Renal pelvis (tissue), 4 donors: Measurements from ENCODE around the gene SPAG16. TPM values are rescaled to one million over a fixed set of nuclear protein-coding genes. Genes with fewer than 3 reads are reported as not detected.
"Not testable (repeated sequence)": the region's sequence is repeated elsewhere in the genome, so short reads cannot be mapped to it uniquely, and the experiment has no call there.

Experiments
- DNase-seq: peaks from one replicate; pipeline ENCODE4 v3.0.0-alpha.2; 2013
- polyA plus RNA-seq, 3 donors: library from polyadenylated mRNA; unstranded; fragments of 120-200 nt; gene quantifications; one replicate each; pipeline ENCODE4 v1.2.1, GENCODE V29; 2013; ENCODE audit not compliant: insufficient read length in 3 of 3

The SPAG16 gene
- polyA plus RNA-seq, 3 donors: 57.2 to 69.5 (median 60.2) TPM

DNA sequence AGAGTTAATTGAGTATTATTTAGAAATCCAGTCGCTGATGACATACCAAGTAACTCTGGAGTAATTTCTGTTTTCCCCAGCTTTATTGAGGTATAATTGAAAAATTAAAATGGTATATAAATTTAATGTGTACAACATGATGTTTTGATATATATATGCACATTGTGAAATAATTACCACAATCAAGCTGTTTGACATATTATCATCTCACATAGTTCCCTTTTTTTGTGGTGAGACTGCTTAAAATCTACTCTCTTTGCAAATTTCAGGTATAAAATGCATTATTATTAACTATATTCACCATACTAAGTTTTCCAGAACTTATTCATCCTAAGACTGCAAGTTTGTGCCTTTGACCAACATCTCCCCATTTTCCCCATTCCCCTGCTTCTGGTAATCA is 25.0 kb upstream of the SPAG16 start:
- DNase-seq: no peak

DNA sequence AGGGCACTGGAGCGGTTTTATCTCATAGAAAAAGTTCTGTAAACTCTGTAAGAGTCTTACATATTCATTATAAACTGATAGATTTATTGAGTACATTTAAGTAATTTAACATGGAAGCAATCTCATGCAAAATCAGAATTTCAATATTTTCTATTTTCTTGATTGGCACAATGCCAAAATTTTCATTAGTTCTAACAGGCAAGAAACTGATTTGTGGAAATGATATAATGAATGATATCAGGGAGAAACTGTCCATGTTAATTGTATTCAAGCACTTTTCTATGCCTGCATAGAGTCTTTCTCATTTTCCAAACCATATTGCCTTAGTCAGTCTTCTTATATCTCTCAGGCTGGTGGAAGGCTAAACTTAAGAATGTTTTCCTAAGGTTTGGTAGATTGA is 23.0 kb upstream of the SPAG16 start:
- no peak for DNase-seq

DNA sequence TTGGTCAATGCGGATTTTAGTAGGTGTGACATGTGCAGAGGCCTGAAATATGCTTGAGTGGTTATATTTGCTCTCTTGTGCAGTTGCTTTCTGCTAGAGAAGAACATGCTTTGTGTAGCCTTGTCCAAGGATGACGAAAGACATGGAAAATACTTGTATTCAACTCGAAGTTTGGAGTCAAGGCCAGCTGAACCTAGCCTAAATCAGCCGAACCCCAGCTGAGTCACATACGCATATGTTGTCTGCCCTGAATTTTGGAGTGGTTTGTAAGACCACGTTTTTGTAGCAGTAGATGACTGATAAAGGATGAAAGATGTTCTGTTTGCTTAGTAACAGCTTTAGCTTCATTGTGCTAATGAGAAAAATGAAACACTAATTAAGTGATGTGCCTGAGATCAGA is 22.5 kb upstream of the SPAG16 start:
- DNase-seq: no peak

DNA sequence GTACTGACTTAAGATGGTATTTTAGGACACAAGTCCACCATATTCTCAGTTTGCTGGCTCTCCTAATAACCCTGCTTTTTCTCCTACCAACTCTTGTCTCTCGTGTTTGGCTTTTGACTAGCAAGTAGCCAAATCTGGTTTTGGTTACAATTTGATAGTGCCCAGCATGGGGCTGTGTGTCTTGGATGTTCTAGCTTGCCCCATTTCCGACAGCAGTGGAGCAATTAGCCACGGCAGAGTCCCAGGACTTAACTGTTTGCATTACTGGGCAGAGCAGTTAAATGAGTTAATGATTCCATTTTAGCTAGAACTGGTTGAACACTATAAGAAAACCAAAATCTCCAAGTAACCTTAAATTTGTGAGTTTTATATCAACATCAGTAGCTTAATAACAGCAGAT is 18.6 kb upstream of the SPAG16 start:
- DNase-seq: no peak

DNA sequence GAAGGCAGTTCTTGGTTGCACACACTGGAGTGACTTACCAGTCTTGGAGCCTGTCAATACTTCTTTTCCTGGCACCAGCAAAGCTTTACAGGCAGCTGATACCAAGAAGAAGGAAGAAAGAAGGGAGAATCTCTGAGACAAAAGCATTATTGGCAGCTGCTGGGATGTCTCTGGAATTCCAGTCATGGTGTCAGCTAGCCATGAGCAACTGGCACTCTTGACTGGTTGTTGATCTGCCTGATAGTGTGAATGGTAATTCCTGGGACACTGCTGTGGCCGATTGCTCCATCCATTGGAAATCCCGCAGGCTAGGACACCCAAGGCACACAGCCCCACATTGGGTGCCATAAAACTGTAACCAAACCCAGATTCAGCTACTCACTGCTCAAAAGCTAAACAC is 17.8 kb upstream of the SPAG16 start:
- DNase-seq: no peak

DNA sequence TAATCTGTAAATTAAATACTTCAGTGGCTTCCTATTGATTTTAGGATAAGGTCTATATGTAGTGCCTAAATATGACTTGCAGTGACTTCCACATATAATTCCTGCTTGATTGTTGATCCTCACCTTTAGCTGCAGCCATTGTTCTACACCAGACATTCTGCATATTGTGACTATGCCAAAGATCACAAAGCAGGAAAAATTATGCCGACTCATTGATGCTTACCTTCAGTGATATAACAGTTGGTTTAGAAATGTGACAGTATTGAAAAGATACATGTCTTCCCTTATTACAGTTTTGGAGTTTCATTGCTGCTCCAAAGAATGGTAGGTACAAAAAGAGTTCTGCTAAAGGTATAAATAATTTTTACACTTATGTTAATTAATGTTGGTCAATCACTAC is 12.3 kb upstream of the SPAG16 start:
- no peak for DNase-seq

DNA sequence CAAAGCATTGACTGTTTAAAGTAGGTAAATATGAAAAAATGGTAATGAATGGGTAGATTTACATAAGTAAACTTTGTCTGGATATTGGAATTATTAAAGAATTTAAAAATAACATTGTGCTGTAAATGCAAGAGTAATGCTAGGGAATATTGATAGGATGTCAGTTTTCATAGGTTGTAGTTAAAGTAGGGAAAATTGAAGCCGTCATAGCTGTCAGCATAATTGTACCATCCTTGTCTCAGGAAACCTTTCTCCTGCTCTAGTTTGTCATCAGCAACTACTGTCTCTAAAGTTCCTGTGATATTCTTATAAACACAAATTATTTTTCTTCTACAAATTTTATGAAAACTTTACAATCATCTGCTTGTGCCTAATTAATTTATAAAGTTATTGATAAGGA is 10.1 kb upstream of the SPAG16 start:
- no peak for DNase-seq

DNA sequence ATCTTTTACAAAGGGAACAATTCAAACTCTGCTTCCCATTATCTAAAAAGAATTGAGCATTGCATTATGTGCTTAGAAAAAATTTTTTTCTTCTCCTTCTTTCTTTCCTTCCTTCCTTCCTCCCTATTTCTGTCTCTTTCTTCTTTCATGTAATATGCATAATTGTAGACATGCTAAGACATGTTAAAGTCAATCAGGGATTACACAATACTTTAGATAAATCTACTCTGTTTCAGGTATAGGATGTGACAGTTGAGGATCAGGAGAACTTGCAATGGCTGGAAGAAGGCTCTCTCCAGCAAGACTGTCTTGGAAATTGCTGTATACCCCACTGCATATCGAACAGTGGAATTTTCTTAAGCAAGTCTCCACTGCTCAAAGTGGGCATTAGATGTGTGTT is 9.0 kb upstream of the SPAG16 start:
- no peak for DNase-seq

DNA sequence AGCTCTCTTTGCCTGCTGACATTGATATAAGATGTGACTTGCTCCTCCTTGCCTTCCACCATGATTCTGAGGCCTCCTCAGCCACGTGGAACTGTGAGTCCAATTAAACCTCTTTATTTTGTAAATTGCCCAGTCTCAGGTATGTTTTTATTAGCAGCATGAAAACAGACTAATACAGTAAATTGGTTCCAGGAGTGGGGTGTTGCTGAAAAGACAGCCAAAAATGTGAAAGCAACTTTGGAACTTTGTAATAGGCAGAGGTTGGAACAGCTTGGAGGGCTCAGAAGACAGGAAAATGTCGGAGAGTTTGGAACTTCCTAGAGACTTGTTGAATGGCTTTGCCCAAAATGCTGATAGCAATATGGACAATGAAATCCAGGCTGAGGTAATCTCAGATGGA is 7.1 kb upstream of the SPAG16 start:
- DNase-seq: not testable (repeated sequence)

DNA sequence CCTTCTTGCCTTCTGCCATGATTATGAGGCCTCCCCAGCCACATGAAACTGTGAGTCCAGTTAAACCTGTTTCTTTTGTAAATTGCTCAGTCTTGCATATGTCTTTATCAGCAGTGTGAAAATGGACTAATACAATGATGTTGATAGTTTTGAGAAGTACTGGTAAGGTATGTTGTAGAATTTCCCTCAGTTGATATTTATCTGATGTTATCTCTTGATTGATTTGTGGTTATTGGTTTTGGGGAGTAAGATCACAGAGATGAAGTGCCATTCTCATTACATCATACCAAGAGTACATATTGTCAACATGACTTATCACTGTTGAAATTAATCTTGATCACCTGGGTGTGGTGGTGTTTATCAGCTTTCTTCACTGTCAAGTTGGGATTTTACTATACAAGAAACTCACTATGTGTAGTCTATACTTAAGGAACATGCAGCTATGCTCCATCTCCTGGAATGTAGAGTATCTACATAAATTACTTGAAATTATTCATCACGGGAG is 5.1 kb upstream of the SPAG16 start:
- DNase-seq: no peak

DNA sequence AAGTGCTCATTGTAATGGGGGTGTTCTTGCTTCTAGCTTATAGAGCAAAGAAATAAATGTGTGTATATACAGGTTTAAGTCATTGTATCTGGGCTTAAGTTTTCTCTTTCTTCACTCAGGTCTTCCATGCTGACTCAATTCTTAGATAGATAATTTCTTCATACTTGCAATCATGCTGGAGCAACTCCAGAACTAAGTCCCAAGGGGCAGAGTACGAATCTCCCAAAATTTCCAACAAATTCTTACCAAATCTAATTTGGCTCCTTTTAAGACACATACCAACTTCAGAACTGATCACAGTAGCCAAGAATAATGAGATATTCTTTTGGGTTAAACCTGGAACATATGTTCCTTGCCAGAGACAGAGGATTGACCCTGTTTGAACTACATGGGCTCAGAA is 4.3 kb upstream of the SPAG16 start:
- DNase-seq: no peak

DNA sequence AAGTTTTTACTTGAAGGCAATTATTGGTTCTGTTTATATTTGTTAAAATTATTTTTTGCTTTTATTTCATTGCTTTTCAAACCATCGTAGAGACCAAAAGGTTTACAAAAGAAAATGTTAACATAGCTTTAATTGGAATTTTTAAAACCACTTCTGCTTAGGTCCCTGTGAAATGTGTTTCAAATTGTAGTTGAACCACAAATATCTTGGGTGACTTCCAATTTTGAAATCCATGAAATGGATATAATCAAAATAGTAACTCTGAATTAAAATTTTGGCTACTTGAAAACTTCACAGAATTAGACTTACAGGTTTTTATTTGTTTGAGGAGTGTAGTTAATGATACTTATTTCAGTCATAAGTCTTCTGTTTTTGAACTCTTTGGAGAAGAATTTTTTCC is 3.1 kb upstream of the SPAG16 start:
- DNase-seq: no peak

DNA sequence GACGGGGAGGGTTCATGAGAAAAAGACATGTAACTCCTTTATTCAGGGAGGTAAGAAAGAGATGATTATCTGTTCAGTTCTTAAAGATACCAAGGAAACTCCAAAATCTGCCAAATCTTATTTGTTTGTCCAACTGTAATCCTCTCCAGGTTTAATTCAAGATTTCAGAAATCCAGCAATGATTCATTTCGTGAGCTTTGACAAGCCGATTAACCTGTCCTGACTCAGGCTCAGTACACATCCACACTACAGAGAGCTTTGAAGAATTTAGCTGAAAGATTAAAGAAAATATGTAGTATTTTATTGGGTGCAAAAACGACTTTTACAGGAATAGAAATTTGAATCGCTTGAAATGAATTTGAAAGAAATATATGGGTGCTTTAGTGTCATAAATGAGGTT is 1.1 kb downstream of the SPAG16 start:
- DNase-seq: no peak

DNA sequence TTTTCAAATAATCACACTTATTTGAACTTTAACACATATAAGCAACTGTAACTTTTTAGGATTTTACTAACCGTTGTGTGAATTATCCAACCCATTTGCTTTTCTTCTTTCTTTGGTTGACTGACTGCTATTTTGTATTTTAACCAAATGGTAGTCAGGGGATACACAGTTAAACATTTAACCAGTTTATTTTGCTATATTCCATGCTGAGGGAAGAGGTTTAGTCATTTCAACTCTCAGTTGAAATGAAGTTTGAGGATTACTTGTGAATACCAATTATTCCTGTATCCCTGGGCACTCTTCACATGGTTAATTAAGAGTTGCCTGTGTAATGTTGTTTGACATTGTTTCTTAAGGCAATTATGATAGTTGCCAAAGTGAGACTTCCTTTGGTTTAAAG is 1.9 kb downstream of the SPAG16 start:
- no peak for DNase-seq

DNA sequence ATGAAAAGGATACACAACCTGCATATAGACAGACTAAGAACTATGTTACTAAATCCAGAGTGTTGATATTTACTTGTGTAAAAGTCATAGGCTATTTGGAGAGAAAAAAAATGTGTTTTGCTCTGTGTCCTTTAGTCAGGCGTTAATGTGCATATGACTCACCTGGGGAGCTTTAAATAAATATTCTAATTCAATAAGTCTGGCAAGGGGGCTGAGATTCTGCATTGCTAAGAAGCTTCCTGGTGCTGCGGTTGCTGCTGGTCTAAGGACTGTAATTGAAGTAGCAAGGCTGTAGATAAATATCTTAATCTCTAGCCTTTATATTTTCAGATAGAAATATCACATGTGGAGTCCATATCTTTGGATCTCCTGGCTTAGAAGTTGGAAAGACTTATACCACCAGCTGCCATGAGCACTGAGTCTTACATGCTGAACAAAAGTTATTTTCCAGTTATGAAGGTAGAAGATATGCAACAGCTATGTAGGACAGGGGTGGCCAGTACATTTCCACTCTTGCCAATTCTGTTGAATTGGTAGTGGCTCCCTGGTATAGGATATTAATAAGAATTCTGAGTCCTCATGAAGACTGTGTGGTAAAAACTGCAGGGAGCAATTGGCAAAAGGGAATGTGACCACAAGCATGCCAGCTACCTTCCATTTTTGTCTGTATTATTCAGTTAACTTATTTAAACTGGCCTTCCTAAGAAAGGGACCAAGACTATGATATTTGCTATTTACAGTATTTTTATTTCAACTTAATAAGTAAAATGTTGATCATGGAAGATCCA is 4.8 kb downstream of the SPAG16 start:
- no peak for DNase-seq

DNA sequence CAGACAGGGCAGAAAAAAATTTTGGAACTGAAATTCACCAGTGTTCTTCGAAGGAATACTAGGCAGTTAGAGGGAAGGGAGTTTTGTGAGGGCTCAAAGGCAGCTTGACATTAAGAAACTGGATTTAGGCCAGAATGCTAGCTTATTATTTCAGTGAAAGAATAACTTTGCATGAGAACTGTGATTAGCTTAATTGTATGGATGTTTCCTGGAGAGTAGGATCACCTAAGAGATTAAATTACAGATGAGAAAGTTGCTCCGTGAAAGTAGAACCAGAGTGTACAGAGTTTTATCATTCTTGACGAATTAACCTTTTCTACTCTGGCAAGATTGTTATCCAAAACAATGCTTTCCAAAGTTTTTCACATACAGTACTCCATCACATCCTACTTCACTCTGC is 6.2 kb downstream of the SPAG16 start:
- no peak for DNase-seq

DNA sequence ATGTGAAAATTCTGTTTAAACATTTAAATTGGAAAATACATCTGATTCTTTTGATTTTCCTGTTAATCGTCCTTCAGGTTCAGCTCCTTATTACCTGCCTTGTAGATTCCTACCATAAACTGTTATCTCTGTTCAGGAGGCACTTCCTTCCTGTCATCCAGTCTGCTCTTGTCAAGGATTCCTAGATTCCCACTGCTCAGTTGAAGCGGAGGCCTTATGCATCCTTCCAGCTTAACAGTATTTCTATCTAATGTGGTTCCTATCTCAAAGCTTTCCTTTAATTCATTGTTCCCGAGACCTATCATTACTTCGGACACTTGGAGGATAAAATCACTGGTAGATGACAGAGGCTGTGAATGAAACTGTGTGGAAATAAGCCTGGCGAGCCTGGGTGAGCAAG is 12.0 kb downstream of the SPAG16 start:
- DNase-seq: no peak

DNA sequence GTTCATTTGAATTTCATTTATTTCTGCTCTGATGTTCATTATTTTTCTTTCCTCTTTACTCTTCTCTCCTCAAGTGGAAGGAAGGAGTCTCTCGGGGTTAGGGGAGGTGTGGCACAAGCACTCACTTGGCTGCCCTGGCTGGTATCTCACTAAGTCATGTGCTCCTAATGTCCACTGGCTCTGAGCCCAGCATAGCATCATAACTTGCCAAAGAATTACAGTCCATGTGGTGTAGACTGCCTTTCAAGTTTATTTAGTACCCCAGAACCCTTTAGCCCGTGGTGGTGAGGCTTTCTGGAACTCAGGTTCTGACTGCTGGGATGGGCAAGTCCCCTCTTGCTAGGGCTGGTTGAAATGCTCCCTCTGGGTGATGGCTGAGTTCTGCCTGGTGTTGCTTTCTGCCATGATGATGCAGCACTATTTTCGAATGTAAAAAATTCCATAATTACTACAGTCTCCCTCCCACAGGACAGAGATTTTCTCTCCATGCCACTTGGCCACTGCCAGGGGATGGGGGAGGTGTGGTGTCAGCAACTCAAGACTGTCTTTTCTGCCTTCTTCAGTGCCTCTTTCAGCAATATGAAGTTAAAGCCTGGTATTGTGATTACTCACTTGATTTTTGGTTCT is 22.2 kb downstream of the SPAG16 start:
- no peak for DNase-seq

DNA sequence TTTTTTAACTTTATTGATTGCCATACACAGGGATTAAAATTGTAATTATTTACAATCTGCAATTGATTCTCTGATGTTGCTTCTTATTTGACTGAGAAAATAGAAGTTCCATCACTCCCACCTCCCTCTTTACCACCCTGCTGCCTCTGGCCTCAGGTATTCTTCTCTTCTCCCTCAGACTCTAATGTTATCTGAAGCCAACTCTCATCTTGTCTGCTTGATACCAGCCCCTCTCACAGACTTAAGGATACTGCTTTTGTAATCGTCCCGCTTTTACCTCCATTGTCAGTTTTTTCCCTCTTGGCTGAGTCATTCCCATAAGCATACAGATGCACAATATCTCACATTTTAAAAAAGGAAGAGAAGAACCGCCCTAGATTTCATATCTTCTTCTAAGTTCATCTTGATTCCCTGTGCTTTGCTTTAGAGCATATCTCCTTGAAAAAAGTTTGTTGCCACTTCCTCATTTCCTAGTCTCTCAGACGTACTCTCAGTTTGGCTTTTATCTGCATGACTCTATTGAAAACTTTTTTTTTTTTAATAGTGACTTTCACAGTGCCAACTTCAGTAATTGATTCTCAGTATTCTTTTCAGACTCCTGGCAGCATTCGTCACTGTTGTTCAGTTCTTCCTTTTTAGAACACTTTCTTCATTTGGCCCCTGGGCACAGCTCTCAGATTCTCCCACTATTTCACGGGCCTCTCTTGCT is 31.1 kb downstream of the SPAG16 start:
- no peak for DNase-seq

DNA sequence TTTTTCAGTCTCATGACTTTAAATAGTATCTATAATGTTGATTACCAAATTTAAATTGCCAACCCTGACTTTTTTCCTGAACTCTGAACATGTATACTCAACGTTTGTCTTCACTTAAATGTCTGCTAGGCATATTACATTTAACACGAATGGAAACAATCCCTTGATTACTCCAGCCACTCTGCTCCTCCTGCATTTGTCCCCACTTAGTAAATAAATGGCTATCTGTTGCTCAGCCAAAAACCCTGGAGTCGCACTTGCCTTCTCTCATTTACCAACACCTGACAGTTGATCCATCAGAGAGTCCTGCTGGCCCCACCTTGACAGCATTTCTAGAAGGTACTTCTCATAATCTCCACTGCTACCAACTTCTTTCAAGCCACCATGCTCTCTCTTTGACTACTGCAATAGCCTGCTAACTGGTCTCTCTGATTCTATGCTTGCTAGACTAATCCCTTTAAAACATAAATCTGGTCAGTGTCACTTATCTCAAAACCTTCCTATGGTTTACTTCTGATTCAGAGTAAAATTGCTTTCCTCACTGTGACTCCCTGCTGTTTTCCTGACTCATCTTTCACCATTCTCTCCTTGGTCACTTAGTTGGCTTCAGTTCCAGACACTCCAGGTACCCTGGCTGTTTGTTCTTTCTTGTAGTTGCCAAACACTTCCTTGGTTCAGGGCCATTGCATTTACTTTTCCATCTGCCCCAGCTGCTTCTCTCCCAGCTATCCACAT is 31.9 kb downstream of the SPAG16 start:
- no peak for DNase-seq

DNA sequence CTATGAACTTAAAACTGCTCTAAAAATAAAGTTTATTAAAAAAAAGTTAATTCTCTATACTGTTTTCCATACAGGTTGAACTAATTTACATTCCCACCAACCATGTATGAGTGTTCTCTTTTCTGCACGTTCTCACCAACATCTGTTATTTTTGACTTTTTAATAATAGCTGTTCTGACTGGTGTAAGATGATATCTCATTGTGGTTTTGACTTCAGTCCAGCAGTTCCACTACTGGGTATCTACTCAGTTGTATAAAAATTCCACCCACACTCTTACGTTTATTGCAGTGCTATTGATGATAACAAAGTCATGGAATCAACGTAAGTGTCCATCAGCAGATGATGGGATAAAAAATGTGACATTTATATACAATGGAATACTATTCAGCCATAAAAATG is 33.7 kb downstream of the SPAG16 start:
- no peak for DNase-seq

DNA sequence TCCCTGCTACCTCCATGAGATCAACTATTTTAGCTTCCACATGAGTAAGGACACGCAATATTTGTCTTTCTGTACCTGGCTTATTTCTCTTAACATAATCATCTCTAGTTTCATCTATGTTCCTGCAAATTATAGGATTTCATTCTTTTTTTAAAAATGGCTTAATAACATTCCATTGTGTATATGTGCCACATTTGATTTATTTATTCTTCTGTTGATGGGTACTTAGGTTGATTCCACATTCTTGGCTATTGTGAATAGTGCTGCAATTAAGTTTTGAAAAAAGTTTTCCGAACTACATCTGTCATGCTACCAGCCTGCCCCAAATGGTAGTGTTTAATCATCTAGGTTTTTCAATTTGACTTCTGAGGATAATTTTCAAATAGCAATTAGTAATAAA is 36.3 kb downstream of the SPAG16 start:
- no peak for DNase-seq
